DMS53 (cell line): ENCODE data around the gene RAB3D.
"Not testable (repeated sequence)": the region's sequence is repeated elsewhere in the genome, so short reads cannot be mapped to it uniquely, and the experiment has no call there.

Experiments
- DNase-seq: peaks from one replicate; lab custom pipeline; 2025; lab: John Stamatoyannopoulos, UW

Gene RAB3D

GRCh38 chr19:11365557-11366117 lies 26.2 kb upstream of the RAB3D start:
- no peak for DNase-seq

GRCh38 chr19:11364935-11365334 lies 25.5 kb upstream of the RAB3D start:
- no peak for DNase-seq

GRCh38 chr19:11364296-11364904 lies 24.9 kb upstream of the RAB3D start:
- DNase-seq, result no peak

GRCh38 chr19:11363881-11364280 lies 24.4 kb upstream of the RAB3D start:
- no peak for DNase-seq

- no peak for DNase-seq
These were observed 22.6 kb upstream of the RAB3D start for GRCh38 chr19:11361771-11362731.

- DNase-seq, result peak; percentile 39
These were observed 21.7 kb upstream of the RAB3D start for GRCh38 chr19:11361037-11361770.

- no peak for DNase-seq
These were observed 20.0 kb upstream of the RAB3D start for GRCh38 chr19:11359421-11359820.

- no peak for DNase-seq
These were observed 17.5 kb upstream of the RAB3D start for GRCh38 chr19:11356676-11357550.

GRCh38 chr19:11356074-11356397 lies 16.6 kb upstream of the RAB3D start:
- DNase-seq, result no peak

GRCh38 chr19:11355160-11356073 lies 16.0 kb upstream of the RAB3D start, which contains the start of gene PLPPR2:
Gene PLPPR2, plus strand, starts transcription at chr19:11355432. Its CDS starts 2,242 bp downstream, at chr19:11357674.
- DNase-seq, result peak; percentile 95

GRCh38 chr19:11354102-11354501 lies 14.6 kb upstream of the RAB3D start:
- DNase-seq, result not testable (repeated sequence)

GRCh38 chr19:11349171-11349570 lies 9.7 kb upstream of the RAB3D start:
- no peak for DNase-seq

- DNase-seq, result no peak
These were observed 8.1 kb upstream of the RAB3D start for GRCh38 chr19:11347546-11348039.

GRCh38 chr19:11346104-11346940 lies 6.9 kb upstream of the RAB3D start, which contains the start of the genes CCDC159 and TMEM205:
Gene CCDC159, plus strand, starts transcription at chr19:11346519. Its CDS starts 88 bp downstream, at chr19:11346607.
Gene TMEM205, minus strand, starts transcription at chr19:11346268. Its CDS starts 649 bp downstream, at chr19:11345619.
- peak; percentile 99 for DNase-seq

GRCh38 chr19:11345122-11345803 lies 5.8 kb upstream of the RAB3D start:
- peak; percentile 57 for DNase-seq

GRCh38 chr19:11342429-11342828 lies 3.0 kb upstream of the RAB3D start:
- no peak for DNase-seq

GRCh38 chr19:11340099-11340467 lies 626 bp upstream of the RAB3D start:
- not testable (repeated sequence) for DNase-seq

GRCh38 chr19:11338569-11339253 lies 746 bp downstream of the RAB3D start:
- peak; percentile 33 for DNase-seq
